HG02852 (cell line): Measurements from ENCODE around the gene KDM8.

Experiments
- ATAC-seq: cut with Tn5 transposase; IDR thresholded peaks from one replicate; pipeline ENCODE4 v1.9.1; 2021; ENCODE audit warnings: mild to moderate bottlenecking, moderate library complexity; ENCODE audit not compliant: unreplicated experiment

Gene KDM8

GRCh38 chr16:27265982-27266381 is 62.7 kb downstream of the KDM8 start:
- ATAC-seq, result no peak

DNA sequence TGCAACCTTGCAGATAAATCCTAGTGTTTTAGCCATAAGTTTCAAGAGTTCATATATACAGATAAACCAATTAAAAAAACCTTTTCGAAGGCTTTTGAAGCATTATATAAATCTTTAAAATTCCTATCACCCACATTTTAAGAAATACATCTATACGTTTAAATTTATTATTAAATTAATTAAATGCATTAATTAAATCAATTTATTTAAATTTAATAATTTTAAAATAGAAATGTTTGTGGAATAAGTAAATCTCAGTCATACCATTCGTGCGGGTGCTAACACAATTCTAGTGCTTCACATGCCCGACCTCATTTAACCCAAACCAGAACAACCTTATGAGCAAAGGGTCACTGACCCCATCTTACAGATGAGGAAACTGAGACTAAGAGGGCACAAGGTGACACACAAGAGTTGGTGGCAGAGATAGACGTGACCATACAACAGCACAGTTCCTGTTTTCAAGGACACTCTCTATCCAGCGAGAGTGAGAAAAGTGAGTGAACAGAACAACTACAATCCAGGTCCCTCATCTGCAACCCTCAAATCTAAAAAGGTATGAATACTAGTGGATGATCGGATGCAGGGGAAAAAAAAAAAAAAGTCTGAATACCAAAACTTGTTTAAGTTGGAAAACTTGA is 63.8 kb downstream of the KDM8 start:
- no peak for ATAC-seq

DNA sequence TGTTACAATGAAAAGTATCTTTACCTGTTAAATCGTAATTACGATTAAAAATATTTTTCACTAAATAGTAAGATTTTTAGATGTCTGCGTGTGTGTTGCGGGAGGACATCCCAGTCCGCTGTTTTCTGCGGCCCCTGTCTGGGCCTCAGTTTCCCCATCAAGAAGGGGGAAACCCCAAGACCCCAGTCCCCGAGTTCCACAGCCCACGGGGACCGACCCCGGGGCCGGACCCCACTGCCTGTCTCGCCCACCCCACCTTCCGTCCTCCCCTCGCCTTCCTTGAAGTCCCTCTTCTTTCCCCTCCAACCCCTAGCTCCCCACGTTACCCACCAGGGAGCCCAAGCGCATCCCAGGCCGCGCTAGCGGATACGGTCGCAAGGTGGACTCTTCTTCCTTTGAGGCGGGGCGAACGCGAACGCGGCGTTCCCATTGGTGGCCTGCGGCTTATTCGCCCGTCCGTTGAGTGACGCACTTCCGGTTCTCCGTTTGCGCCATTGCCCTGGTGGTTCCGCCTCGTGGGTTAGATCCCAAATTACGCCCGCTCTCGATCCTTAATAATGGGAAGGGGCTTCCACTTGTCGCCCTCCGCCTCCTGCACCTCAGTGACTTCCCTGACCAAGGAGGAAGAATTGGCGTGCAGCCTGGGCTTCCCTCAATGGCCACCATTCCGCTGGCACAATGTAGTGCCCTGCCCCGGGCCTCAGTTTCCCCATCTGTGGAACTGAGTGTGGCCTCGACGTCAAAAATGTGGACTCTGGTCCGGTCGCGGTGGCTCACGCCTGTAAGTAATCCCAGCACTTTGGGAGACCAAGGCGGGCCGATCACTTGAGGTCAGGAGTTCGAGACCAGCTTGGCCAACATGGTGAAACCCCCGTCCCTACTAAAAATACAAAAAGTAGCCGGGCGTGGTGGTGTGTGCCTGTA is 65.3 kb downstream of the KDM8 start, which contains the start of gene NSMCE1:
TSS of gene NSMCE1 (minus strand) at position 397 of the 924 bp plus-strand sequence. CDS start 11,202 bp downstream, outside the sequence.
- ATAC-seq, result peak; percentile 95

DNA sequence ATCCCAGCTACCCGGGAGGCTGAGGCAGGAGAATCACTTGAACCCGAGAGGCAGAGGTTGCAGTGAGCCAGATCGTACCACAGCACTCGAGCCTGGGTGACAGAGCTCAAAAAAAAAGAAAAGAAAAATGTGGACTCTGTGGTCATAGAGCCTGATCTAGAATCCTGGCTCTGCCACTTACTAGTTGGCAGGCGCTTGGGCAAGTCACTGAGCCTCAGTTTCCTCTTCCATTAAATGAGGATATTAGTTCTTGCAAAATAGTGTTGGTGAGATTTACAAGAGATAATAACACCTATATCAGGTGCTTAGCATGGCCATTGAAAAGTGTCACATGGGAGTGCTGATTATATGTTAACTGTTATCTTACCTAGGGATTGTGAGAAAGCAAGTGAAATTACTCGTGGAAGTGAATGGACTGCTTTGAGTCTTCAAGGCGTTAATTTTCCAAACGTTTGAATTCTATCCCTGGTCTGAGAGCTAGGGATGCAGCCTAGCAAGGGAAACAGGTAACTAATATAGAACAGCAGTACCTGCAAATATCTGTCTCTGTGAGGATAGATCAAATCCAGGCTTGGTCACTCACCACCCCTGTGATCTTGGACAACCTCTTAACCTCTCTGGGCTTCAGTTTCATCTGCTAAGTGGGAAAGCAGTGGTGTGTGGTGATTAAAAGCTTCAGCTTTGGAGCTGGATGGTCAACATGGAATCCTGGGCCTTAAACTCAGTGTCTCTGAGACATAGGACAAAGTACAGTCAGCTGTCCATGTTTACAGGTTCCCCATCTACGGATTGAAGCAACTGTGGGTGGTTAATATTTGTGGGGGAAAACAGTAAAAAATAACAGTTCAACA is 66.2 kb downstream of the KDM8 start:
- ATAC-seq, result no peak

GRCh38 chr16:27270349-27270748 is 67.0 kb downstream of the KDM8 start:
- no peak for ATAC-seq
